GM23338 (cell line): ENCODE measurements around the gene TMEM30A. TPM values are rescaled to one million over a fixed set of nuclear protein-coding genes. Genes with fewer than 3 reads are reported as not detected.

Experiments used
- ATAC-seq: fragments of 200-7000 bp; cut with Tn5 transposase; 3 replicates; pipeline ENCODE4 v1.9.1; 2020
- DNase-seq: peaks from one replicate; pipeline ENCODE4 v3.0.0-alpha.2; 2015; ENCODE audit warnings: low spot score
- H2AFZ ChIP-seq: fragments of 200-600 bp; sonication (generic); 2 replicates; pipeline ENCODE4 v1.8.0; 2016; ENCODE audit warnings: antibody characterized with exemption, mild to moderate bottlenecking, moderate library complexity
- H3F3A ChIP-seq: fragments of 200-600 bp; sonication (generic); replicated peaks from 2 replicates; pipeline ENCODE4 v1.8.0; 2017; ENCODE audit warnings: antibody characterized with exemption, mixed run types, low read depth
- H3K27ac ChIP-seq: fragments of 200-600 bp; sonication (generic); 2 replicates; pipeline ENCODE4 v1.6.1; 2016; ENCODE audit warnings: low read depth
- H3K27me3 ChIP-seq: fragments of 200-600 bp; sonication (generic); 2 replicates; pipeline ENCODE4 v1.8.0; 2016; ENCODE audit warnings: mild to moderate bottlenecking, mixed run types, moderate library complexity; ENCODE audit not compliant: insufficient read depth
- H3K36me3 ChIP-seq: fragments of 200-600 bp; sonication (generic); 2 replicates; pipeline ENCODE4 v1.8.0; 2016; ENCODE audit warnings: mild to moderate bottlenecking; ENCODE audit not compliant: insufficient read depth
- H3K4me1 ChIP-seq: fragments of 200-600 bp; sonication (generic); 2 replicates; pipeline ENCODE4 v1.8.0; 2016; ENCODE audit warnings: mild to moderate bottlenecking, moderate library complexity; ENCODE audit not compliant: insufficient read depth
- H3K4me2 ChIP-seq: fragments of 200-600 bp; sonication (generic); 2 replicates; pipeline ENCODE4 v1.7.1; 2017; ENCODE audit warnings: mixed run types
- H3K4me3 ChIP-seq: fragments of 200-600 bp; sonication (generic); 2 replicates; pipeline ENCODE4 v1.6.1; 2016; ENCODE audit warnings: mixed run types
- H3K79me2 ChIP-seq: fragments of 200-600 bp; sonication (generic); replicated peaks from 2 replicates; pipeline ENCODE4 v1.8.0; 2017; ENCODE audit warnings: mild to moderate bottlenecking; ENCODE audit not compliant: insufficient read depth
- H3K9me2 ChIP-seq: fragments of 200-600 bp; sonication (generic); 2 replicates; pipeline ENCODE4 v1.8.0; 2017; ENCODE audit not compliant: insufficient read depth
- H4K20me1 ChIP-seq: fragments of 200-600 bp; sonication (generic); replicated peaks from 2 replicates; pipeline ENCODE4 v1.8.0; 2017; ENCODE audit warnings: mild to moderate bottlenecking; ENCODE audit not compliant: insufficient read depth
- H3K27ac Mint-ChIP-seq: 2 replicates; pipeline ENCODE4 v1.8.0; 2020; ENCODE audit warnings: inconsistent platforms, mild to moderate bottlenecking, moderate library complexity, mixed read lengths
- H3K27me3 Mint-ChIP-seq: 3 replicates; pipeline ENCODE4 v1.8.0; 2022; ENCODE audit warnings: low read depth, mild to moderate bottlenecking, moderate library complexity, mixed read lengths, inconsistent platforms; ENCODE audit not compliant: insufficient read depth, poor library complexity
- H3K36me3 Mint-ChIP-seq: 3 replicates; pipeline ENCODE4 v1.8.0; 2021; ENCODE audit warnings: low read depth, mild to moderate bottlenecking, inconsistent platforms, moderate library complexity, mixed read lengths
- H3K4me1 Mint-ChIP-seq: 3 replicates; pipeline ENCODE4 v1.8.0; 2020; ENCODE audit warnings: mild to moderate bottlenecking, inconsistent platforms, mixed read lengths
- H3K4me3 Mint-ChIP-seq: 3 replicates; pipeline ENCODE4 v1.8.0; 2021; ENCODE audit warnings: moderate library complexity, mild to moderate bottlenecking, inconsistent platforms, mixed read lengths
- H3K9me3 Mint-ChIP-seq: 3 replicates; pipeline ENCODE4 v1.8.0; 2020; ENCODE audit warnings: moderate library complexity, mild to moderate bottlenecking, inconsistent platforms, mixed read lengths
- CREB1 ChIP-seq: fragments of 250-450 bp; sonication (Bioruptor Pico); IDR thresholded peaks from 2 replicates; pipeline ENCODE4 v1.5.0; 2020; ENCODE audit warnings: low read depth, mild to moderate bottlenecking, moderate library complexity
- CTCF ChIP-seq, 2 experiments: fragments of 200-600 bp in 1 of 2; sonication (generic) in 1 of 2; conservative IDR thresholded peaks; 2 replicates each; pipeline versions ENCODE4 v1.5.1 to v1.6.1; 2016 to 2017; ENCODE audit warnings: antibody characterized with exemption in 2 of 2, low read depth in 2 of 2, mild to moderate bottlenecking in 2 of 2, moderate library complexity in 1 of 2
- ETS1 ChIP-seq: IDR thresholded peaks from 2 replicates; pipeline ENCODE4 v1.6.1; 2016; ENCODE audit warnings: antibody characterized with exemption
- EZH2 ChIP-seq: fragments of 200-600 bp; sonication (generic); IDR thresholded peaks from one replicate; pipeline ENCODE4 v1.8.0; 2017; ENCODE audit warnings: antibody characterized with exemption, mild to moderate bottlenecking, low read depth; ENCODE audit not compliant: unreplicated experiment
- EZH2phosphoT487 ChIP-seq: fragments of 200-600 bp; sonication (generic); IDR thresholded peaks from one replicate; pipeline ENCODE4 v1.8.1; 2018; ENCODE audit warnings: antibody characterized with exemption; ENCODE audit not compliant: unreplicated experiment
- JUNB ChIP-seq: IDR thresholded peaks from one replicate; pipeline ENCODE4 v1.6.1; 2016; ENCODE audit warnings: antibody characterized with exemption; ENCODE audit not compliant: unreplicated experiment
- NANOG ChIP-seq: IDR thresholded peaks from 2 replicates; pipeline ENCODE4 v1.6.1; 2016; ENCODE audit warnings: antibody characterized with exemption, borderline replicate concordance
- POLR2AphosphoS5 ChIP-seq: IDR thresholded peaks from 2 replicates; pipeline ENCODE4 v1.6.1; 2016; ENCODE audit warnings: antibody characterized with exemption, low read depth
- REST ChIP-seq: IDR thresholded peaks from one replicate; pipeline ENCODE4 v1.6.1; 2018; ENCODE audit warnings: antibody characterized with exemption; ENCODE audit not compliant: unreplicated experiment
- STAT1 ChIP-seq: IDR thresholded peaks from one replicate; pipeline ENCODE4 v1.6.1; 2016; ENCODE audit warnings: antibody characterized with exemption; ENCODE audit not compliant: unreplicated experiment
- ZNF114 ChIP-seq: fragments of 250-450 bp; sonication (Bioruptor Pico); IDR thresholded peaks from 2 replicates; pipeline ENCODE4 v1.5.0; 2020; ENCODE audit warnings: mild to moderate bottlenecking, moderate library complexity
- ZNF331 ChIP-seq: fragments of 250-450 bp; sonication (Bioruptor Pico); IDR thresholded peaks from 2 replicates; pipeline ENCODE4 v1.5.0; 2020; ENCODE audit warnings: low read depth, mild to moderate bottlenecking, moderate library complexity
- ZNF462 ChIP-seq: fragments of 250-450 bp; sonication (Bioruptor Pico); IDR thresholded peaks from 2 replicates; pipeline ENCODE4 v1.5.0; 2020; ENCODE audit warnings: mild to moderate bottlenecking, moderate library complexity
- polyA plus RNA-seq: library from polyadenylated mRNA; unstranded; fragments of >200 nt; fragmentation: Nextera tagmentation; extraction: Ambion mirVana; gene quantifications from 2 replicates; pipeline ENCODE4 v1.2.1, GENCODE V29; 2016
- total RNA-seq: library from RNA; depleted of rRNA; stranded (reverse); fragments of >200 nt; shearing (Covaris generic); gene quantifications from 2 replicates; pipeline ENCODE4 v1.2.3, GENCODE V29; 2014

The TMEM30A gene
- total and polyA plus RNA-seq, 2 experiments from 2014 or later, result 61.7 to 99.9 TPM

- H3K27ac ChIP-seq, result no peak overlapping the region
- Mint-ChIP-seq H3K4me3 (no peak overlapping the region), H3K27me3 (peaks cover 3% of the 10 kb centered on the region), H3K27ac (no peak overlapping the region), H3K36me3 (no peaks in the 10 kb centered on the region), H3K9me3 (no peaks in the 10 kb centered on the region), H3K4me1 (peaks cover 15% of the 10 kb centered on the region)
- DNase-seq (no peak), ATAC-seq (no peak)
- H3K79me2 ChIP-seq, result no peaks in the 10 kb centered on the region
- H3K4me3 ChIP-seq, result no peak overlapping the region
- H3F3A ChIP-seq, result no peaks in the 10 kb centered on the region; the same call in 1 of the 2 replicates
- peak overlapping the region; percentile 61; the same call in 1 of the 2 replicates for H2AFZ ChIP-seq
- H3K4me2 ChIP-seq, result no peak overlapping the region
- H3K36me3 ChIP-seq, result no peaks in the 10 kb centered on the region
- H4K20me1 ChIP-seq, result no peaks in the 10 kb centered on the region
- H3K4me1 ChIP-seq, result peaks cover 20% of the 10 kb centered on the region
- TF ChIP-seq EZH2 (no peak), ETS1 (no peak), EZH2phosphoT487 (no peak), NANOG (no peak), CREB1 (CRISPR knock-in tag) (no peak), JUNB (no peak), ZNF114 (CRISPR knock-in tag) (no peak), POLR2AphosphoS5 (no peak), STAT1 (no peak), ZNF331 (CRISPR knock-in tag) (no peak), CTCF (conservative IDR thresholded peaks at IDR 0.05; ENCODE audit: low read depth in 2 of 2) (no peak), ZNF462 (CRISPR knock-in tag) (no peak), REST (no peak)
- peaks cover 7% of the 10 kb centered on the region; the same call in 1 of the 2 replicates for H3K9me2 ChIP-seq
- H3K27me3 ChIP-seq, result no peaks in the 10 kb centered on the region
These were observed 67.4 kb downstream of the TMEM30A start for GRCh38 chr6:75217193-75217592.
